ENCODE data around the gene GRID2.

Gene GRID2

DNA sequence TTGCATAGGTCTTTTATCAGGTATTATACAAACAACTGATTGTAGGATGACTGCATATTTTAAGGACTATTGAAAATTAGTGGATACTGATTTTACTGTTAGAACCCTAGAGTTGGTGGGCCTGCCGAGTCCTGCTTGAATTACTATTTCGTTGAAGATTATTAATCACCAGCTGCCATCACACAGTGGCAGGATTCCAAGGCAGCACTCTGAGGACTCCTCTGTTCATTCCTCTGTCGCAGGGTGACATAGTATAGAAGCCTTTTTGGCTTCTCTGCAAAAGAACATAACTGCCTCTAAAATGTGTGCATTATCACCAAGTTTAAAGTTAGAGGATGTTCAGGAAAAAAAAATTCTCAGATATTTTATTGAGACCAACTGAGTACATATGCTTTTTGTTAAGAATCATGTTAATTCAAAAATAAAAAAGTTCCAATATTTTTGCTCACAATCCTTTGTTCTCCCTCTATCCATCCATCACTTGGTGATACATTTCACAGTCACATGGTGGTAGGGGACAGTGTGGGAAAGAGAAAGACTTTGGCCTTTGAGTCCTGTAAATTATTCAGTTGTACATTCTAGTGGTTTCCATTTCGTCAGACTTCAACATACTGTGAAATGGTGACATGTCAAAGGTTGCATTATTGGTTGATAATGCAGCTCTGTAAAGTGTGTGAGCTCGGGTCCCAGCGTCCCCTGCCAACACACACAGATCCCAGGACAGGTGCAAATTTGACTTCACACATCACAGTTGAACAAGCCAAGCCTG lies 332.5 kb downstream of the GRID2 start:
- no peaks in the 10 kb centered on the region for H3K4me1 Mint-ChIP-seq
- ATAC-seq (no peak), DNase-seq (no peak)
- H3K27ac Mint-ChIP-seq = no peak overlapping the region
- H3K27me3 Mint-ChIP-seq = no peaks in the 10 kb centered on the region
- H3K4me3 Mint-ChIP-seq = no peak overlapping the region
- H3K9me3 Mint-ChIP-seq = peaks cover 3 to 7% of the 10 kb centered on the region in 2 donors

DNA sequence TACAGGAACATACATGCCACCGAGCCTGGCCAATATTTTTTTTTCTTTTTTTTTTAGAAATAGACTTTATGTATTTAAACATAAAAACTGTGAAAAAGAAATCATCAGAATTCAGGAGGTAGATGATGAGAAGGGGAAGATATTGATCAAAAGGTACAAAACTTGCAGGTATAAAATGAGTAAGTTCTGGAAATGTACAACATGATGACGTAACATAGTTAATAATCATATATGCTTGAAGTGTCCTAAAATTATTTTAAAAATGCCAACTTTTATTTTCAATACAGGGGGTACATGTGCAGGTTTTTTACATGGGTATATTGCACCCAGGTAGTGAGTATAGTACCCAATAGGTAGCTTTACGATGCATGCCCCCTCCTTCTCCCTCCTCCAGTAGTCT lies 337.6 kb downstream of the GRID2 start:
- Mint-ChIP-seq H3K27me3 (no peaks in the 10 kb centered on the region), H3K27ac (no peak overlapping the region)

DNA sequence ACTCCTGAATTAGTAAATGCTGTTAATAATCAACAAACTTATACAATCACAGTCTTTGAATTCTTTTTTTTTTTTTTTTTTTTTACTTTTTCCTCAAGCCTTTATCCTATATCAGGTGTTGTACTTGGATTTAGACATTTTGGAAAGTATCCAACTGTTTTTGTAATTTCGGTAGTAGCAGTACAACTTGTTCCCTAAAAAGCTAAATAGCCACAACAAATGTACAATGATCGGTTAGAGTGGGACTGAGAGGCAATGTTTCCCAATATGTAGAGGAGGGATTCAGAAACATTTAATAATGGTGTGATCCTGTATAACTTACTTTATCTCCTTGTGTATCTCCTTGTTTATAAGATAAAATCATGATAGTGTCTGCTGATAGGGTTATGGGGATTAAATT lies 343.1 kb downstream of the GRID2 start:
- peaks cover 0 to 13% of the 10 kb centered on the region in 2 donors for H3K9me3 Mint-ChIP-seq
- ATAC-seq (no peak), DNase-seq (no peak)
- H3K27me3 Mint-ChIP-seq = no peaks in the 10 kb centered on the region
- no peak overlapping the region for H3K4me3 Mint-ChIP-seq
- H3K27ac Mint-ChIP-seq = no peak overlapping the region
- H3K4me1 Mint-ChIP-seq = no peaks in the 10 kb centered on the region

More for the DNA sequence above, 337.6 kb downstream of the GRID2 start:
- DNase-seq (no peak), ATAC-seq (no peak)
- Mint-ChIP-seq H3K4me1 (no peaks in the 10 kb centered on the region), H3K9me3 (peaks cover 0 to 16% of the 10 kb centered on the region in 2 donors), H3K4me3 (no peak overlapping the region)

DNA sequence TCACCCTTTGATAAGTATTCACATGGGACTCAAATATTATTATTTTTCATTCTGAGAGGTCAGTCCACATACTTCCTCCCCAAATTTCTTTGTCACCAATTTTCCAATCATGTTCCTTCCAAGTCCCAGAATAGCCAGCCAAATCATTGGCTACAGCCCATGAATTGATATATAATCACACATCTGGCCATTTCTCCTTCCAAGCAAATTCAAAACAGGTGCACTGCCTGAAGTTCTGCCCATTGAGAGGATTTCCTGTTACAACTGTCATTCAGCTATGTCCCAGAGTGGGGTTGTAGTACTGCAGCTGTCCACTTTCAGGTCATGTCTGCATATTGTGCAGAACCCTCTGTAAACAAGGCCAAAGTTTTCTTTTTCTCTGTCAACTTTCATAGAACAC lies 347.8 kb downstream of the GRID2 start:
- peaks cover 0 to 7% of the 10 kb centered on the region in 2 donors for H3K9me3 Mint-ChIP-seq
- no peaks in the 10 kb centered on the region for H3K4me1 Mint-ChIP-seq
- DNase-seq (no peak), ATAC-seq (no peak)
- no peak overlapping the region for H3K4me3 Mint-ChIP-seq
- H3K27ac Mint-ChIP-seq = no peak overlapping the region
- H3K27me3 Mint-ChIP-seq = no peaks in the 10 kb centered on the region

DNA sequence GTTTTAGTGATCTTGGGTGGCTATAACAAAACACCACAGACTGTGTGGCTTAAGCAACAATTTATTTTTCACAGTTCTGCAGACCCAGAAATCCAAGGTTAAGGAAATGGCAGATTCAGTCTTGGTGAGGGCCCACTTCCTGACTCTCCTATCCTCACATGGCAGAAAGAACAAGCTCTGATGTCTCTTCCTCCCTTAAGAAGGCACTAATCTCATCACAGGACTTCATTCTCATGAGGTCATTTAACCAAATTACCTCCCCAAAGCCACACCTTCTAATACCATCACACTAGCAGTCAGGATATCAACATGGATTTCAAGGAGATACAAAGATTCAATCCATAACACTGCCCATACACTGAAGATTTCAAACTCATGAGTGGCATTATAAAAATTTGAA lies 350.3 kb downstream of the GRID2 start:
- Mint-ChIP-seq H3K9me3 (peaks cover 0 to 7% of the 10 kb centered on the region in 2 donors), H3K4me3 (no peak overlapping the region), H3K27ac (no peak overlapping the region), H3K4me1 (no peaks in the 10 kb centered on the region), H3K27me3 (no peaks in the 10 kb centered on the region)
- ATAC-seq (no peak), DNase-seq (no peak)

DNA sequence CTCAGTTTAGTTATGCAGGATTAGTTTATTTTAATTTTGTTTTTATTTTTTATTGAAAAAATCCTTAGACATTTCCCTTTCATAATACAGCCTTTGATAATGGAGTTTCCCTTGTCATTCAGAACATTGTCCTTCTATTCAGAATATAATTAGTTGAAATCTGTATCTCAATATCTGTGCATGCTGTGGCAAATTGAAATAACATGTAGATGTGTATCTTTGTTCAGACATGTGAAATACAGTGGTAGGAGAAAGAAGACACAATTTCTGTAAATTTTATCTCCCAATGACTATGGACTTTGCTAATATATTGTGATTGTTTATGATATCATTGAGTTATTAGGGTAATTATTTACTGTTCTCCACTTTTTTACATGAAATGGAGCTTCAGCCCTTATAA lies 353.9 kb downstream of the GRID2 start:
- Mint-ChIP-seq H3K27me3 (no peaks in the 10 kb centered on the region), H3K27ac (no peak overlapping the region), H3K9me3 (peaks cover 5 to 7% of the 10 kb centered on the region in 2 donors), H3K4me1 (no peaks in the 10 kb centered on the region), H3K4me3 (no peak overlapping the region)
- DNase-seq = no peak
- no peak for ATAC-seq

DNA sequence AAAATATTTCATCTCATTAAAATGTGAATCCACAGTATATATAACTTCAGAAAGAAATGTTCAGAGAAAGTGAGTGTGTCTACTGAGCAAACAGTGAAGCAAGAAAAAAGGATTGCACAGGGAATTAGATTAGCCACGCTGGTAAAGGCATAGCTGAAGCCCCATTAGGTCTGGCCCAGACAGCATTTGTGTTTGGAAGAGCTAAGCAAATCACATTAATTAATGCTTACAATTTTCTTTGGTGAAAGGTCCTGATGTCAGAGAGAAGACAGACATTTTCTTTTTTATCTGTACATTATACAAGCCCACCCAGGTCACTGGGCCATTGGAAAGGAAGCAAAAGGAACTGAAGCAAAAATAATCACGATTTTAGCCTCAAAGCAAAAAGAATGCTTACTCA lies 354.6 kb downstream of the GRID2 start:
- no peak for DNase-seq
- peaks cover 5 to 7% of the 10 kb centered on the region in 2 donors for H3K9me3 Mint-ChIP-seq
- H3K4me1 Mint-ChIP-seq = no peaks in the 10 kb centered on the region
- no peak for ATAC-seq
- H3K4me3 Mint-ChIP-seq = no peak overlapping the region
- H3K27ac Mint-ChIP-seq = no peak overlapping the region
- no peaks in the 10 kb centered on the region for H3K27me3 Mint-ChIP-seq

DNA sequence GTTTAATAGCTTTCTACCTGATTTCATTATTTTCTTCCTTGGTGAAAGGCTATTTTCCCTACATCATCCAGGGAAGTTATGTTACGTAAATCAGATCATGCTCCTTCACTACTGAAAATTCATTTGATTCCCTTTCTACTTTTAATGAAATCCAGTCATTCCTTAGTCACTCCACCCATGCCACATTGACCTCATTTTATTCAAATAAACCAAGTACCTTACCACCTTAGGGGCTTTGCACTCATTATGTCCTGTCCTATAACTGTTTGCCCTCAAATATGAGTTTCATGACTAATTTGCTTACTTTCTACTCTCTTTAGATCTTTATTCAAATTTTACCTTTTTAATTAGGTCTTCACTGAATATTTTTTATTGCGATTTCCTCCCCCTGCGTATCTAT lies 374.0 kb downstream of the GRID2 start:
- ATAC-seq = no peak
- peaks cover 0 to 9% of the 10 kb centered on the region in 2 donors for H3K9me3 Mint-ChIP-seq
- no peaks in the 10 kb centered on the region for H3K4me1 Mint-ChIP-seq

DNA sequence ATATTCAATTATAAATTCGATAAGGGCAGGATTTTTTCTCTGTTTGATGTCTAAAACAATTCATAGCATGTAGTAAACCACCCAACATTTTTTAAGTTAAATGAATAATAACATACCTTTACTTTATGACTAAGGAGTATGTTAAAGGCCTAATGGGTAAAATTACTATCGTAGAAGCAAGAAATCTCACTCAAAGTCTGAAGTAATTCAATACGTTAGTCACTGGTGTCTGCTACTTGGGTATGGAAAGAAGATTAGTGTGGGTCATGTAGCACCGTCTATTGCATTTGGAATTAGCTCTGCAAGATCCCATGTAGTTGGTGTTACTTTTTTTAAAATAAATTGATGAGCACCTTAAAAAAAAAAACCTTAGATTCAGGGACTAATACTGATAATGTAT lies 374.5 kb downstream of the GRID2 start:
- H3K4me3 Mint-ChIP-seq = no peak overlapping the region
- no peaks in the 10 kb centered on the region for H3K4me1 Mint-ChIP-seq
- no peak overlapping the region for H3K27ac Mint-ChIP-seq
- no peak for DNase-seq
- peaks cover 0 to 9% of the 10 kb centered on the region in 2 donors for H3K9me3 Mint-ChIP-seq
- no peaks in the 10 kb centered on the region for H3K27me3 Mint-ChIP-seq
- no peak for ATAC-seq

More for the DNA sequence above, 374.0 kb downstream of the GRID2 start:
- H3K27ac Mint-ChIP-seq = no peak overlapping the region
- DNase-seq = no peak
- no peak overlapping the region for H3K4me3 Mint-ChIP-seq
- no peaks in the 10 kb centered on the region for H3K27me3 Mint-ChIP-seq

DNA sequence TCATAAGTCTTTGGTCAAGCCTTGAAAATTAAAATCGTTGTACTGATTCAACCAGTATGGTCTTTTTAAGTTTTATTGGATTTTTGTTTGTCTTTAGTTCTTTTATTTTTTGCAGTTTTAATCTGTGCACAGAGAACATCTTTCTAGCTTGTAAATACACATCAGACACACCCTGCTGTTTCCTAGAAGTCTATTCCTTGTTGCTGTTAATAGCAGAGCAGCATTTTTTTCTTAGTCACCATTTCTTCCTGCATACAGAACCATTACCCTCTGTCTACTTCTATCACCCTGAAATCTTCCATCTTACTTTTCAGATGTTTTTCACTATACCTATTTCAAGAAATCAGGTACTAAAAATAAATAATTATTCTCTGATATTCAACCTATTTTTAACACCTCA lies 375.4 kb downstream of the GRID2 start:
- Mint-ChIP-seq H3K27ac (no peak overlapping the region), H3K4me3 (no peak overlapping the region), H3K4me1 (no peaks in the 10 kb centered on the region), H3K9me3 (peaks cover 0 to 9% of the 10 kb centered on the region in 2 donors), H3K27me3 (no peaks in the 10 kb centered on the region)
- ATAC-seq (no peak), DNase-seq (no peak)

DNA sequence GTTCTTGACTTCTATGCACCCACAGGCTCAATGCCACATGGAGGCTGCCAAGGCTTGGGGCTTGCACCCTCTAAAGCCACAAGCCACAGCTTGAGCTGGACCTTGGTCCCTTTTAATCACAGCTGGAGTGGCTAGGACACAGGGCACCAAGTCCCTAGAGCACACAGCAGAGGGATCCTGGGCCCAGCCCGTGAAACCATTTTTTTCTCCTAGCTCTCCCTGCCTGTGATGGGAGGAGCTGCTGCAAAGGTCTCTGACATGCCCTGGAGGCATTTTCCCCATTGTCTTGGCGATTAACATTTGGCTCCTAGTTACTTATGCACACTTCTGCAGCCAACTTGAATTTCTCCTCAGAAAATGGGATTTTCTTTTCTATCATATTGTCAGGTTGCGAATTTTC lies 410.9 kb downstream of the GRID2 start:
- Mint-ChIP-seq H3K27me3 (no peaks in the 10 kb centered on the region), H3K4me3 (no peak overlapping the region), H3K27ac (no peak overlapping the region), H3K9me3 (peaks cover 8 to 19% of the 10 kb centered on the region in 2 donors), H3K4me1 (no peaks in the 10 kb centered on the region)
- no peak for ATAC-seq
- no peak for DNase-seq

DNA sequence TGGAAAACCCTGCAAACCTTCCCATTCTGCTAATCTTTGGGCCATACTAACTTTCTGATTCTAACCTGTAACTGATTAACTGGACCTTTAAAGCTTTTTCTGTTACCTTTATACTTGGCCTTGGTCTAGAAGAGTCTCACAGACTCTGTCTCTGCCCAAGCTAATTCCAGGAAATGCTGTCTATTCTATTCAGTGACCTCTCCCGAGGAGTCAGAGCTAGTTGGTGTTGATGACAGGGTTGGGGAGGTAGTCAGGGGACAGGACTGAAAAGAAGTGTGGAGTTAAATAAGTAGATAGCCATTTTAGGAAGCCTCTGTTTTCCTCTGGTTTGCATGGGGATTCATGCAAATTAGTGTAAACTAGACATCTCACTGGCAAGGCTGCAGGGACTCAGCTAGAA lies 429.5 kb downstream of the GRID2 start:
- Mint-ChIP-seq H3K27me3 (no peaks in the 10 kb centered on the region), H3K4me1 (no peaks in the 10 kb centered on the region), H3K4me3 (no peak overlapping the region), H3K27ac (no peak overlapping the region), H3K9me3 (no peaks in the 10 kb centered on the region)
- ATAC-seq (no peak), DNase-seq (no peak)

DNA sequence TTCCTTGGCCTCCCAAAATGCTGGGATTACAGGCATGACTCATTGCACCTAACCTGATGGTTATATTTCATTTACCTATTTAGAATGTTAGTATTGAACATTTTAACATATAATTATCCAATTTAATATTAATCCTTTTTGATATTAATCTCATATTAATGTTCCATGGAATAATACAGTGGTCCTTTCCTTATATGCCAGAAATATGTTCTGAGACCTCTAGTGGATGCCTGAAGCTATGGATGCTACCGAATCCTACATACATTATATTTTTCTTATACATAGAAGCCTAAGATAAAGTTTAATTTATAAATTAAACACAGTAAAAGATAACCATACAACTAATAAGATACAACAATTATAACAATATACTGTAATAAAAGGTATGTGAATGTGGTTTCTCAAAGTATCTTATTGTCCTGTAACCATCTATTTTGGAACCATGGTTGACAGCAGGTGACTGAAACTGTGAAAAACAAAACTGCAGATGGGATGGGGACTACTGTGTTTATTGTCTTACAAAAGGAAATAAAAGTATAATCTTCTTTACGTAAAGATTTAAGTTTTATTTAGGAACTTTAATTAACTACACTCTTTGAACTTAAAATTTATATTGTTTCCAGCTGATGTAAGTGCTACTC lies 431.4 kb downstream of the GRID2 start:
- Mint-ChIP-seq H3K27me3 (no peaks in the 10 kb centered on the region), H3K4me3 (no peak overlapping the region), H3K9me3 (no peaks in the 10 kb centered on the region), H3K4me1 (no peaks in the 10 kb centered on the region), H3K27ac (no peak overlapping the region)
- ATAC-seq (no peak), DNase-seq (no peak)

DNA sequence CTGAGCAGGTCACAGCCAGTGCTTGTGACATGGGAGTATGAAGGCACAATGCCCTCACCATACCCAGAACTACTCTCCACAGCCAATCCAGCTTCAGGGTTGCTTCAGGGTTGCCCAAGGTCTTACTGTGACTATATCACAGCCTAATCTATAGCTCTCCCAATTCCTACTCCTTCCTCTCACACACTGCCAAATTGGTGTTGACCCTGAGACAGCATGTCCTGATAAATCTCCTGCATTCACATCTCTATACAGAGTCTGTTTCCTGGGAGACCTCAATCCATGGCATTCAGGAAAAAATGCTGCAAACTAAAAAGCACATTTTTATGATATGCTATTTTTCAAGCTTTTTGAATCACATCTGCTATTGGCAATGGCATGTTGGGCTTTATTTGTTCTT lies 456.7 kb downstream of the GRID2 start:
- Mint-ChIP-seq H3K4me1 (no peaks in the 10 kb centered on the region), H3K27me3 (no peaks in the 10 kb centered on the region), H3K9me3 (peaks cover 0 to 5% of the 10 kb centered on the region in 2 donors), H3K27ac (no peak overlapping the region), H3K4me3 (no peak overlapping the region)
- DNase-seq (no peak), ATAC-seq (no peak)

DNA sequence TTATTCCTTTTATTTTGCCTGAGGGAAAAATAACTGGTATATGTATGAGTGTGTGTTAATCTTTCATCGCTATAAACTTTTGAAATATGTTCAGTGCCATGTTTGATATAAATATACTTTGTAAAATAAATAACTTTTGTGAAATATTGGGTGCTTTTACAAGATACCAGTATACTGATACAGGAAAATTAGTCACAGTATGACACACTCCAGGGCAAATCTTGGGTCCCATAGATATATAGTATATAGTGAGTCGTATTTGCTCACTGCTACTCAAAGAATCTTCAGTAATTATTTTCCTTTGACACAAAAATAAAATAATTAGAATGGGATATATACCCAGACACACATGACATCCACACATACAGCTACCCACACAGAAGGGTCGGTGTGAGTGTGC lies 472.3 kb downstream of the GRID2 start:
- Mint-ChIP-seq H3K9me3 (peaks cover 0 to 14% of the 10 kb centered on the region in 2 donors), H3K27ac (no peak overlapping the region), H3K4me3 (no peak overlapping the region), H3K4me1 (no peaks in the 10 kb centered on the region), H3K27me3 (no peaks in the 10 kb centered on the region)
- ATAC-seq = no peak
- no peak for DNase-seq

DNA sequence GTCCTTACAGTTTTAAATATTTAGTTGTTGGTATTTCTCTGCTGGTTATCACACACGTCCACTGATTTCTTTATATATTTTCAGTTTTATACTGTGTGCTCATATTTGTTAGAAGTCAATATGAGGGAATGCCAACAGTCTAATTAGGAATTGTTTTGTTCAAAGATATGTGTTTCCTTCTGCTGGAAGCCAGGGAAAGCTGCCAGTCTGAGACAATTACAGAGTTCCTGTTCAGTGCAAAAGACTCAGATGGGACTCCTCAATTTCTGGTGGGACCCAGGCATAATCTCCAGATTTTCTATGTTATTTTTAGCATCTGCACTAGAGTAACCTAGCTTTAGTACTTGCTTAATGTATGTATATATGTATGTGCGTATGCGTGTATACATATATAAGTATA lies 486.0 kb downstream of the GRID2 start:
- H3K4me1 Mint-ChIP-seq = no peaks in the 10 kb centered on the region
- H3K4me3 Mint-ChIP-seq = no peak overlapping the region
- H3K27me3 Mint-ChIP-seq = no peaks in the 10 kb centered on the region
- H3K9me3 Mint-ChIP-seq = peaks cover 0 to 6% of the 10 kb centered on the region in 2 donors
- DNase-seq = no peak
- no peak for ATAC-seq
- H3K27ac Mint-ChIP-seq = no peak overlapping the region
